ENCODE measurements around the gene ASL.

DNA sequence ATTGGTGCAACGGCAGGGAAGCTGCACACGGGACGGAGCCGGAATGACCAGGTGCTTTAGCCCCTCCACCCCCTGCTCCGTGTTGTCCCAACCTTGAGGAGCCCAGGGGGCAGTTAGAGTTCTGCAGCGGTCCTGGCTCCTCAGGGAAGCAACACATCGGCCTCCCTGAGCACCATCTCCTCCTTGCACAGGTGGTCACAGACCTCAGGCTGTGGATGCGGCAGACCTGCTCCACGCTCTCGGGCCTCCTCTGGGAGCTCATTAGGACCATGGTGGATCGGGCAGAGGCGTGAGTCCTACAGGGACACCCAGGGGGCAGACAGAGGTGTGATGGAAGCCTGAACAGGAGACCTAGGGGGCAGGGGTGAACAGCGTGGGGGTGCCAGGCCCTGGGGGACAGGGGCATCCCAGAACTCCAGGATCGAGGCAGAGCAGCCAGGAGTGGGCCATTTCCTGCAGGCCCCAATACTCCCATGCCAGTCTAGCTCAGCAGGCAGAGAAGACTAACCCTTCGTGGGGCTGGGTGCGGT is 7.3 kb downstream of the ASL start:
- TF ChIP-seq, protein P1, sequence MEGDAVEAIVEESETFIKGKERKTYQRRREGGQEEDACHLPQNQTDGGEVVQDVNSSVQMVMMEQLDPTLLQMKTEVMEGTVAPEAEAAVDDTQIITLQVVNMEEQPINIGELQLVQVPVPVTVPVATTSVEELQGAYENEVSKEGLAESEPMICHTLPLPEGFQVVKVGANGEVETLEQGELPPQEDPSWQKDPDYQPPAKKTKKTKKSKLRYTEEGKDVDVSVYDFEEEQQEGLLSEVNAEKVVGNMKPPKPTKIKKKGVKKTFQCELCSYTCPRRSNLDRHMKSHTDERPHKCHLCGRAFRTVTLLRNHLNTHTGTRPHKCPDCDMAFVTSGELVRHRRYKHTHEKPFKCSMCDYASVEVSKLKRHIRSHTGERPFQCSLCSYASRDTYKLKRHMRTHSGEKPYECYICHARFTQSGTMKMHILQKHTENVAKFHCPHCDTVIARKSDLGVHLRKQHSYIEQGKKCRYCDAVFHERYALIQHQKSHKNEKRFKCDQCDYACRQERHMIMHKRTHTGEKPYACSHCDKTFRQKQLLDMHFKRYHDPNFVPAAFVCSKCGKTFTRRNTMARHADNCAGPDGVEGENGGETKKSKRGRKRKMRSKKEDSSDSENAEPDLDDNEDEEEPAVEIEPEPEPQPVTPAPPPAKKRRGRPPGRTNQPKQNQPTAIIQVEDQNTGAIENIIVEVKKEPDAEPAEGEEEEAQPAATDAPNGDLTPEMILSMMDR (IDR thresholded peaks at IDR 0.05) = no peak
- TF ChIP-seq POLR2A (IDR thresholded peaks at IDR 0.05) = no peak
- no peak for TF ChIP-seq POLR2AphosphoS5 (IDR thresholded peaks at IDR 0.05; ENCODE audit: insufficient read depth in 1 of 2, low read depth in 1 of 2)

Measured in vagina (tissue), 2 donors.